Ectodermal cell (in vitro differentiated cells): Measurements from ENCODE around the gene KRT74.

ENCODE experiments used
- H3K27ac ChIP-seq: 2 replicates; pipeline ENCODE4 v1.7.0; 2013; ENCODE audit warnings: mild to moderate bottlenecking, low read depth, low read length; ENCODE audit not compliant: insufficient read depth, poor library complexity, severe bottlenecking
- H3K27me3 ChIP-seq: 2 replicates; pipeline ENCODE4 v1.7.0; 2013; ENCODE audit warnings: mild to moderate bottlenecking, low read length; ENCODE audit not compliant: insufficient read depth, control insufficient read depth, poor library complexity, severe bottlenecking
- H3K36me3 ChIP-seq: one replicate; pipeline ENCODE4 v1.7.0; 2013; ENCODE audit warnings: low read length; ENCODE audit not compliant: control insufficient read depth, insufficient read depth
- H3K4me1 ChIP-seq: one replicate; pipeline ENCODE4 v1.7.0; 2013; ENCODE audit warnings: low read length; ENCODE audit not compliant: control insufficient read depth, insufficient read depth
- H3K4me3 ChIP-seq: 2 replicates; pipeline ENCODE4 v1.7.0; 2013; ENCODE audit warnings: low read depth, low read length, control low read depth; ENCODE audit not compliant: insufficient read depth
- H3K9me3 ChIP-seq: 2 replicates; pipeline ENCODE4 v1.7.0; 2013; ENCODE audit warnings: mild to moderate bottlenecking, low read length, moderate library complexity; ENCODE audit not compliant: control insufficient read depth
- WGBS, 2 experiments: methylation state at CpG; one replicate each; pipeline ENCODE4 v1.1.7; 2013; ENCODE audit warnings: missing lambda C conversion rate in 2 of 2; 5-methylcytosine and 5-hydroxymethylcytosine counted together

KRT74 gene

GRCh38 chr12:52524241-52524897 is 49.3 kb downstream of the KRT74 start:
- Histone ChIP-seq H3K27me3 (no peaks in the 10 kb centered on the region), H3K27ac (no peak overlapping the region), H3K9me3 (no peaks in the 10 kb centered on the region), H3K36me3 (no peaks in the 10 kb centered on the region), H3K4me3 (no peak overlapping the region), H3K4me1 (no peaks in the 10 kb centered on the region)
- WGBS, 2 experiments = 81 to 86% methylated on average over 6 of the region's 6 CpGs

DNA sequence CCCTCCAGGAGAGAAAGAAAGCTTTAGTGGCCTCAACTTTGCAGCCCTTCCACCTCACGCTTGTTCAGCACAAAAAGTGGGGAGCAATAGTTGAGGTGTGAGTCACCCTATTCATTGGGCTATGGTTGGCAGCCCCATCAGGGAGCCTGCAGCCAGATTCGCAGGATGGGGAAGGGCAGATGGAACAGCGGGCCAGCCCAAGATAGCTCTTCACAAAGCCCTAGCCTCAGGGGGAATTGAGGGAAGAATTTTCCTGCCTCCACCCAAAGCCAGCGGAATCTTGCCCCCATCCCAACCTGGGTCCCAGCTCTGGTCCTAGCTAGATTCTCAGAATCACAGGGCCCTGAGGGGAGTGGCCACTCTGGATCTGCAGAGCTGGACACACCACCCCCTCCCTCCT is 49.8 kb downstream of the KRT74 start:
- 84 to 89% methylated on average over 4 of the region's 4 CpGs for WGBS, 2 experiments
- H3K27me3 ChIP-seq = no peaks in the 10 kb centered on the region
- H3K36me3 ChIP-seq = no peaks in the 10 kb centered on the region
- H3K27ac ChIP-seq = no peak overlapping the region
- H3K4me1 ChIP-seq = no peaks in the 10 kb centered on the region
- no peak overlapping the region for H3K4me3 ChIP-seq
- no peaks in the 10 kb centered on the region for H3K9me3 ChIP-seq

DNA sequence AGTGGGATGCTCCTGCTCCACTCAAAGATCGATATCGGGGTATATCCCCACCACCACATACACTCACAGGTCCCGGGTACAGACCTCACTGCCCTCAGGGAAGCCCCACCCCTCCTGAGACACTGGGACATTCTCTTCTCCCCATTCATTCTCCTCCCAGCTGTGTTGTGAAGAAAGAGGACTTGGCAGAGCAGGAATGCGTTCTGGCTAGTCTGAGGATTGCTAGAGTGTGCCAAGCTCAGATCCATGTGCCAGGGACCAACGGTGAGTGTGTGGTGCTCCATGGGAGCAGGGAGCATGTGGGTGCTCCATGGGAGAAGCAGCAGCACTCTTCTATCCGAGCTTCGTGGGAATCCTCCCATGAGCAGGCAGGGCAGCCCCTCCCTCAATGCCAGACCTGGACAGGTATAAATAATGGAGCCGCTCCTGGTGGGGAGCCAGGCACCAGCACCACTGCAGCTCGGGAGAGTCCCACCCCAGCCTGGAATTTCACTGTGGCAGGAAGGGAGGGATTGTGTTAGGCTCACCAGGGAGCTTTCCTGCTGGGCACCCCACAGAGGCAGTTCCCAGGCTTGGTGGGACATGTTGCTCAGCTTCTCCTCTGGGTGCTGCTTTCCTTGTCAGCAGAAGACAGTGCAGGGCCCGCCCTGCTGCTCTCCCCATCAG is 51.2 kb downstream of the KRT74 start:
- WGBS, 2 experiments = 89 to 92% methylated on average over 10 of the region's 10 CpGs
- no peaks in the 10 kb centered on the region for H3K36me3 ChIP-seq
- H3K4me1 ChIP-seq = no peaks in the 10 kb centered on the region
- H3K27ac ChIP-seq = no peak overlapping the region
- H3K4me3 ChIP-seq = no peak overlapping the region
- no peaks in the 10 kb centered on the region for H3K9me3 ChIP-seq
- H3K27me3 ChIP-seq = no peaks in the 10 kb centered on the region

GRCh38 chr12:52521568-52522266 is 51.9 kb downstream of the KRT74 start:
- Histone ChIP-seq H3K4me3 (no peak overlapping the region), H3K36me3 (no peaks in the 10 kb centered on the region), H3K27me3 (no peaks in the 10 kb centered on the region), H3K27ac (no peak overlapping the region), H3K4me1 (no peaks in the 10 kb centered on the region), H3K9me3 (no peaks in the 10 kb centered on the region)
- 88 to 89% methylated on average over 10 of the region's 10 CpGs for WGBS, 2 experiments

DNA sequence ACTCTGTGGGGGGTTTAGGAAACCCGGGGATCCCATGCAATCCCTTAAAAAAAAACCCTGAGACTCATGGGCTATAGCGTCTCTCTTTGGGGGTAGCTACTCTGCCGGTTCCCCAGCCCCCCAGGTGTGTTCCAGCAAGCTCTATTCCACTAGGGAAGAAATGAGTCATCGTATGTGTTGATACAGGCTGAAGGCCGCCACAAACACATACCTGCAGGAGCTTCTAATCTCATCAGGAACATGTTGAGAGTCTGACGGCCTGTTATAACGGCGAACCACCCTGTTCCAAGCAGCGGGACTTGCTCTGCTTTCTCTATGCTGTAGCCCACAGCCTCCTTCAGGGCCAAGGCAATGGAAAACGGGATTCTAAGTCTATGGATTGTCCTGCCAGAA is 52.5 kb downstream of the KRT74 start:
- WGBS, 2 experiments = 84 to 86% methylated on average over 10 of the region's 10 CpGs

GRCh38 chr12:52519826-52520662 is 53.6 kb downstream of the KRT74 start, which contains the start of gene KRT5:
Gene KRT5, minus strand, starts transcription at chr12:52520394. Its CDS starts 98 bp downstream, at chr12:52520296.
- H3K27me3 ChIP-seq = no peaks in the 10 kb centered on the region
- H3K9me3 ChIP-seq = no peaks in the 10 kb centered on the region
- WGBS, 2 experiments = 95% methylated on average over 29 of the region's 29 CpGs
- H3K4me3 ChIP-seq = no peak within 1 kb of the TSS
- H3K36me3 ChIP-seq = no peaks in the 10 kb centered on the region
- no peak within 1 kb of the TSS for H3K27ac ChIP-seq
- no peaks in the 10 kb centered on the region for H3K4me1 ChIP-seq

More for the DNA sequence above, 52.5 kb downstream of the KRT74 start:
- H3K9me3 ChIP-seq = no peaks in the 10 kb centered on the region
- H3K27ac ChIP-seq = no peak overlapping the region
- no peaks in the 10 kb centered on the region for H3K4me1 ChIP-seq
- no peak overlapping the region for H3K4me3 ChIP-seq
- no peaks in the 10 kb centered on the region for H3K36me3 ChIP-seq
- H3K27me3 ChIP-seq = no peaks in the 10 kb centered on the region

- Histone ChIP-seq H3K27ac (no peak overlapping the region), H3K27me3 (no peaks in the 10 kb centered on the region), H3K36me3 (no peaks in the 10 kb centered on the region), H3K4me3 (no peak overlapping the region), H3K4me1 (no peaks in the 10 kb centered on the region), H3K9me3 (no peaks in the 10 kb centered on the region)
- 95% methylated on average over 3 of the region's 3 CpGs for WGBS, 2 experiments
These were observed 54.3 kb downstream of the KRT74 start for GRCh38 chr12:52519387-52519703.

DNA sequence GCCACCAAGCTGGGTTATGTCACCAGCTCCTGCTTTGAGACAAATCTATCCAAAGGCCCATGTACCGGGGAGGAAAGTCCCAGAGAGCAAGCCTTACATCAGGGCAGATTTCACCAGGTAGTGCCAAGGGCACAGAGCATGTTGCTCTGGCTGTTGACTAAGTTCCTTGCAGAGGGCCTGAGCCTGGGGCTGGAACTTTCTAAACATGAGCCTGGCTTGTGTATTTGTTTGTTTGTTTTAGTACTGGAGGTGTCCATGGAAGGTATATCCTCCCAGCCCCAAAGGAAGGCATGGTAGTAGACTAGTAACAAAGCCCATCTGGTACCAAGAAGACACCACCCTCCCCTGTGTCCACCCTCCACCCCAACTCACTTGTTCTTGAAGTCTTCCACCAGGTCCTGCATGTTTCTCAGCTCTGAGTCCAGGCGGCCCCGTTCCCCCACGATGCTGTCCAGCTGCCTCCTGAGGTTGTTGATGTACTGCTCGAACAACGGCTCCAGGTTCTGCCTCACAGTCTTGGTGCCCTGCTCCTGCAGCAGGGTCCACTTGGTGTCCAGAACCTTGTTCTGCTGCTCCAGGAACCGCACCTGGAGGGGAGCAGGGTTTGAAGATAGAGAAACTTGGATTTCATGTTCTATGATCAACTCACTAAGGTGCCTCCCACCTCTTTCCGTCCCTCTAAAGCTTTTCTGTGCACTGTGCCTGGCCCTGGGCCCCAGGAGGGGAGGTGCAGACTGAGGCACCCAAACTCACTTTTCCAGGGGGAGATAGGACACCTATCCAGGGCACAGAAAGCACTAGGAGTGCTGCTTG is 54.9 kb downstream of the KRT74 start:
- H3K4me3 ChIP-seq = no peak overlapping the region
- no peak overlapping the region for H3K27ac ChIP-seq
- no peaks in the 10 kb centered on the region for H3K4me1 ChIP-seq
- H3K36me3 ChIP-seq = no peaks in the 10 kb centered on the region
- no peaks in the 10 kb centered on the region for H3K27me3 ChIP-seq
- no peaks in the 10 kb centered on the region for H3K9me3 ChIP-seq
- WGBS, 2 experiments = 89 to 90% methylated on average over 8 of the region's 8 CpGs

DNA sequence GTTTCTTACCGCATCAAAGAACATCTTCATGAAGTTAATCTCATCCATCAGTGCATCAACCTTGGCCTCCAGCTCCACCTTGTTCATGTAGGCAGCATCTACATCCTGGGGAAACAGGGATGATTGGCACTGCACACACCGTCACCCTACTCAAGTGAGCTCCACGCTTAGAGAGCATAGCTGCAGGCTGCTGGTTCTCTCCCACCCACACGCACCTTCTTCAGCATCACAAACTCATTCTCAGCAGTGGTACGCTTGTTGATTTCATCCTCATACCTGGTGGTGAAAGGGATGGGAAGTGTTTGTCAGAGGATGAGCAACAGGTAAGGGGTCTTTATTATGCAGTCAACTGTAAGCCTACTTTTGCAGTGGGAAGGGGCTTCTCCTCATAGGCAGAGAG is 55.8 kb downstream of the KRT74 start:
- H3K27me3 ChIP-seq = no peaks in the 10 kb centered on the region
- no peaks in the 10 kb centered on the region for H3K9me3 ChIP-seq
- H3K4me1 ChIP-seq = no peaks in the 10 kb centered on the region
- 87 to 91% methylated on average over 5 of the region's 5 CpGs for WGBS, 2 experiments
- H3K27ac ChIP-seq = no peak overlapping the region
- H3K4me3 ChIP-seq = no peak overlapping the region
- no peaks in the 10 kb centered on the region for H3K36me3 ChIP-seq
